BE2C (cell line): ENCODE data around the gene MAGI1.

Source experiments
- DNase-seq: peaks from one replicate; pipeline ENCODE4 v3.0.0-alpha.2; 2020
- H3K27me3 ChIP-seq: fragments of 250-450 bp; sonication (Bioruptor Pico); 2 replicates; pipeline ENCODE4 v1.5.1; 2020; ENCODE audit warnings: mild to moderate bottlenecking
- H3K36me3 ChIP-seq: fragments of 250-450 bp; sonication (Bioruptor Pico); 2 replicates; pipeline ENCODE4 v1.5.1; 2020; ENCODE audit warnings: mild to moderate bottlenecking
- H3K4me1 ChIP-seq: fragments of 250-450 bp; sonication (Bioruptor Pico); 2 replicates; pipeline ENCODE4 v1.5.1; 2020
- H3K4me3 ChIP-seq: 2 replicates; pipeline ENCODE4 v1.5.1; 2011; ENCODE audit warnings: low read depth, low read length
- H3K9me3 ChIP-seq: fragments of 250-450 bp; sonication (Bioruptor Pico); 2 replicates; pipeline ENCODE4 v1.5.1; 2020
- TF ChIP-seq, protein P1 (sequence below): IDR thresholded peaks from 2 replicates; pipeline ENCODE4 v1.5.1; 2012; ENCODE audit warnings: mild to moderate bottlenecking, low read depth, low read length

The MAGI1 gene

DNA sequence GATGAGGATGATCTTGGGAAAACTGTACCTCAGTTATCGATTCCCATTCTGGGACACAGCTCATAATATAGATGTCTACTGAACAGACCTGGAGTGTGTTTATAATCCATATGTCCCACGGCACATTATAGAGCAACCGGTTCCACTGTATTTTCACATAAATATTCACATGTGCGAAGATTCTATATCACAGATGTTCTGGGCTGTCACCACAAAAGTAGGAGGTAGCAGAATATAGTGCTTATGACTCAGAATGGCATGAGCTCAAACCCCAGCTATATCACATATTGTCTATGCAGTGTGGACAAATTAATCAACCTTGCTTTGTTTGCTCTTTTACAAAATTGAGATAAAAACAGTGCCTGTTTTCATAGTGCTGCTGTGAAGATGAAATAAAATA is 710.6 kb downstream of the MAGI1 start:
- Histone ChIP-seq H3K9me3 (no peaks in the 10 kb centered on the region), H3K4me1 (no peaks in the 10 kb centered on the region), H3K36me3 (no peaks in the 10 kb centered on the region), H3K4me3 (no peak overlapping the region), H3K27me3 (no peaks in the 10 kb centered on the region)
- no peak for DNase-seq
- TF ChIP-seq, protein P1, sequence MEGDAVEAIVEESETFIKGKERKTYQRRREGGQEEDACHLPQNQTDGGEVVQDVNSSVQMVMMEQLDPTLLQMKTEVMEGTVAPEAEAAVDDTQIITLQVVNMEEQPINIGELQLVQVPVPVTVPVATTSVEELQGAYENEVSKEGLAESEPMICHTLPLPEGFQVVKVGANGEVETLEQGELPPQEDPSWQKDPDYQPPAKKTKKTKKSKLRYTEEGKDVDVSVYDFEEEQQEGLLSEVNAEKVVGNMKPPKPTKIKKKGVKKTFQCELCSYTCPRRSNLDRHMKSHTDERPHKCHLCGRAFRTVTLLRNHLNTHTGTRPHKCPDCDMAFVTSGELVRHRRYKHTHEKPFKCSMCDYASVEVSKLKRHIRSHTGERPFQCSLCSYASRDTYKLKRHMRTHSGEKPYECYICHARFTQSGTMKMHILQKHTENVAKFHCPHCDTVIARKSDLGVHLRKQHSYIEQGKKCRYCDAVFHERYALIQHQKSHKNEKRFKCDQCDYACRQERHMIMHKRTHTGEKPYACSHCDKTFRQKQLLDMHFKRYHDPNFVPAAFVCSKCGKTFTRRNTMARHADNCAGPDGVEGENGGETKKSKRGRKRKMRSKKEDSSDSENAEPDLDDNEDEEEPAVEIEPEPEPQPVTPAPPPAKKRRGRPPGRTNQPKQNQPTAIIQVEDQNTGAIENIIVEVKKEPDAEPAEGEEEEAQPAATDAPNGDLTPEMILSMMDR = no peak

DNA sequence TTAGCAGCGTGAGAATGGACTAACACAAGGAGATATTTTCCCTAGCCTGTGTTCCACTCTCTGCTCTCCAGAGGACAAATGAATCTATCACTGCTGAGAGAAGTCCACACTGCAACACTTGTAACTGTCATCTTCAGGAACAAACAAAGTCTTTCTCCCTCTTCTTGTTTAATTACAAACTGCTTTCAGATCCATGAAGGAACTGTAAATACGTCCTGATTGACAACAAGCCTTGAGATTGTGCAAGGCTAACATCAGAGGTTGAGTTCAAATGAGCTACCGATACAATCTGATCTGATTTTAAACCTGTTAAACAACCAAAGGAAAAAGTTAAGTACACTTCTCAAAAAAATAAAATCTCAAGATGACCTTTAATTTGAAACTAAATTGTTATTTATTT is 712.1 kb downstream of the MAGI1 start:
- no peaks in the 10 kb centered on the region for H3K27me3 ChIP-seq
- TF ChIP-seq, protein P1 = no peak

DNA sequence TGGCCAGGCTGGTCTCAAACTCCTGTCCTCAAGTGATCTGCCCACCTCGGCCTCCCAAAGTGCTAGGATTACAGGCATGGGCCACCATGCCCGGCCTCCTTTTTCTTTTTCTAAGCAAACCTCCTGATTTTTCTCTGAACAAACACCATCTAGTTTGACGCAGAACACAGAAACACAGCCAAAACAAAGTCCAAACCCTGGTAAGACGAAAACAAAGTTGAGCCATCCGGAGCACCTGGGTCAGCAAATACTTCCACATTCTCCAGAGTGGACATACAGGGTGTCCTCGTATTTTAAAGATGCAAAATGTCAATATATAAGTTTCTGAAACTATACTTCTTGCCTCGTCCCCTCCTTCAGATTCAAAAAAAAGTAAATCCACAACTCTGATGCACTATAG is 715.8 kb downstream of the MAGI1 start:
- Histone ChIP-seq H3K4me1 (no peaks in the 10 kb centered on the region), H3K36me3 (no peaks in the 10 kb centered on the region), H3K27me3 (no peaks in the 10 kb centered on the region), H3K9me3 (no peaks in the 10 kb centered on the region), H3K4me3 (no peak overlapping the region)
- no peak for DNase-seq
- TF ChIP-seq, protein P1 = no peak

More for the DNA sequence above, 712.1 kb downstream of the MAGI1 start:
- DNase-seq = no peak
- H3K4me1 ChIP-seq = no peaks in the 10 kb centered on the region
- no peak overlapping the region for H3K4me3 ChIP-seq
- no peaks in the 10 kb centered on the region for H3K9me3 ChIP-seq
- H3K36me3 ChIP-seq = no peaks in the 10 kb centered on the region

DNA sequence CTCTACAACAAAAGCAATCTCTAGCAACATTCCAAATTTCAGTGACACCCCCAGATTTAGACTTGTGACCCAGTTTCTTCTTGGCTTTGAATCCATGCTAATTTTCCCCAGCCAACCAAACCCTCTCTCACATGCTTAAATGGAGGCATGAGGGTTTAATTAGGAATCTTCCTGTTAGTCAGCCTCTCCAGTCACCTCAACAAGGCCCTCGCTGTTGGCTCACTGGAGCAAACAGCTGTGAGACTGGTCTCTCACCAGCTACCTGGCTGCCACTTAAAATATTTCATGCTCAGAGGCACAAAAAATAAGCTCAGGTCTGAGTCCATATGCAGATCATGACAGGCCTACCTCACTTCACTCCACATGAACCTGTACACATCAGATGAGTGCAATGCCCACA is 720.5 kb downstream of the MAGI1 start:
- Histone ChIP-seq H3K36me3 (no peaks in the 10 kb centered on the region), H3K4me1 (no peaks in the 10 kb centered on the region), H3K27me3 (no peaks in the 10 kb centered on the region), H3K4me3 (no peak overlapping the region), H3K9me3 (no peaks in the 10 kb centered on the region)
- DNase-seq = no peak
- TF ChIP-seq, protein P1 = no peak

DNA sequence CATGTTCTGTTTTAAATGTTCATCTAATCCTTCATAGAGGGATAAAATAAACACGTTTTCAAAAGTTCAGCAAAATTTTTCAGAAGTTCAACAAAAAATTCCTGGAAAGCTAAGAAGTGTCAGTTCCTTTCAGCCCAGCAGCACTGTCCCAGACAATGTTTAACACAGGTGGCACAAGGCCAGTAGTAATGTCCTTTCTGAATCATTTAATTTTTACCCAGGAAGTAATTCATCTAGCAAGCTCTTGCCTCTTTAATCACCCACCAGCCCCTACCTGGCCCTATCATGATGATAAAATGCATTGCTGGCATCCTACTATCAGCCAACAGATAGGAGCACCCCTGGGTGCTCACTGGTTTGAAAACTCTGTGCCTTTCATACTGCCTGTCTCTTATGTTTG is 723.8 kb downstream of the MAGI1 start:
- Histone ChIP-seq H3K27me3 (no peaks in the 10 kb centered on the region), H3K36me3 (no peaks in the 10 kb centered on the region), H3K4me1 (no peaks in the 10 kb centered on the region), H3K4me3 (no peak overlapping the region), H3K9me3 (no peaks in the 10 kb centered on the region)
- DNase-seq = no peak
- TF ChIP-seq, protein P1 = no peak

DNA sequence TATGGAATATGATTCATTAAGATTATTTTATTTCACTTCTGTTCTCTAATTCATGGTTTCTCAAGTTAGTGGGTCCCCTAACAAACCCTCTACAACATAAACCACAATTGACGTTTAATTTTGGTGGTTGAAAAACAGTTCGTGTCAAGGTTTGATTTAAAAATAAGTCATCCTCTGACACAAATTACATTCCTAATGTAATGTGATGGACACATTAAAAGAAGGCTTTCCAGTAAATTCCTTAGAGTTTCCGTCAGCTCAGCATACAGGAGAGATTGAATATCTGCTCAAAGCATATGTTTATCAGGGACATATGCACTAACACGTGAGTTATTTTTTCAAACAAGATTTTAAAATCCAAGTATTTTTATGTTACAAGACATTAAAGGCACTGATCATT is 724.4 kb downstream of the MAGI1 start:
- Histone ChIP-seq H3K27me3 (no peaks in the 10 kb centered on the region), H3K4me3 (no peak overlapping the region), H3K4me1 (no peaks in the 10 kb centered on the region), H3K9me3 (no peaks in the 10 kb centered on the region), H3K36me3 (no peaks in the 10 kb centered on the region)
- no peak for DNase-seq
- TF ChIP-seq, protein P1 = no peak
